CD4-positive, alpha-beta T cell (primary cell): ENCODE results near the gene SKIDA1. TPM values are rescaled to one million over a fixed set of nuclear protein-coding genes. Genes with fewer than 3 reads are reported as not detected.
A peak's percentile ranks its signal among the peaks of the same experiment; 100 is the strongest.
"Not testable (repeated sequence)": the region's sequence is repeated elsewhere in the genome, so short reads cannot be mapped to it uniquely, and the experiment has no call there.

Source experiments
- ATAC-seq: fragments of 200-7000 bp; cut with Tn5 transposase; one replicate; pipeline ENCODE4 v1.10.0; 2022; ENCODE audit warnings: mild to moderate bottlenecking; ENCODE audit not compliant: poor library complexity
- CTCF ChIA-PET: fragments of 350-600 bp; sonication (Branson Sonifier 250); formaldehyde crosslinking; loops from one replicate; lab custom pipeline; 2021; ENCODE audit warnings: antibody characterized with exemption, inconsistent platforms; lab: Charles Lee
- POLR2A ChIA-PET: fragments of 350-600 bp; sonication (Branson Sonifier 250); formaldehyde crosslinking; loops from one replicate; lab custom pipeline; 2021; ENCODE audit warnings: antibody characterized with exemption, inconsistent platforms; lab: Charles Lee
- DNase-seq, 14 experiments: peaks; one replicate each; pipeline ENCODE4 v3.0.0-alpha.2; 2013 to 2020; ENCODE audit warnings: mixed read lengths in 2 of 14
- H3K27ac ChIP-seq, 2 donors: one replicate each; pipeline versions ENCODE4 v1.5.1 to v1.7.0; 2013; ENCODE audit warnings: low read length in 2 of 2, low read depth in 1 of 2, mild to moderate bottlenecking in 1 of 2
- H3K27me3 ChIP-seq, 2 experiments: 1 replicate in 1 of 2; 2 replicates in 1 of 2; pipeline versions ENCODE4 v1.6.1 to v1.7.0; 2013; ENCODE audit warnings: low read length in 2 of 2, control low read depth in 1 of 2, mild to moderate bottlenecking in 1 of 2, moderate library complexity in 1 of 2; ENCODE audit not compliant: insufficient read depth in 2 of 2, control insufficient read depth in 1 of 2
- H3K36me3 ChIP-seq: one replicate; pipeline ENCODE4 v1.6.1; 2013; ENCODE audit warnings: low read length, control low read depth; ENCODE audit not compliant: insufficient read depth
- H3K4me1 ChIP-seq: one replicate; pipeline ENCODE4 v1.6.1; 2013; ENCODE audit warnings: low read length, control low read depth; ENCODE audit not compliant: insufficient read depth
- H3K4me3 ChIP-seq: one replicate; pipeline ENCODE4 v1.5.1; 2013; ENCODE audit warnings: mild to moderate bottlenecking, low read length, moderate library complexity
- H3K9me3 ChIP-seq, 2 experiments: 1 replicate in 1 of 2; 2 replicates in 1 of 2; pipeline versions ENCODE4 v1.6.1 to v1.7.0; 2013; ENCODE audit warnings: low read length in 2 of 2, mild to moderate bottlenecking in 2 of 2, control low read depth in 1 of 2, moderate library complexity in 1 of 2; ENCODE audit not compliant: control insufficient read depth in 1 of 2, insufficient read depth in 1 of 2
- H3K27ac Mint-ChIP-seq: one replicate; pipeline ENCODE4 v1.8.0; 2020; ENCODE audit warnings: mixed read lengths
- H3K27me3 Mint-ChIP-seq: one replicate; pipeline ENCODE4 v1.8.0; 2021; ENCODE audit warnings: mixed read lengths
- H3K36me3 Mint-ChIP-seq: one replicate; pipeline ENCODE4 v1.8.0; 2021; ENCODE audit warnings: low read depth, mixed read lengths
- H3K4me1 Mint-ChIP-seq: one replicate; pipeline ENCODE4 v1.8.0; 2021; ENCODE audit warnings: low read depth, mixed read lengths
- H3K4me3 Mint-ChIP-seq: one replicate; pipeline ENCODE4 v1.8.0; 2020; ENCODE audit warnings: mild to moderate bottlenecking, mixed read lengths
- H3K9me3 Mint-ChIP-seq: one replicate; pipeline ENCODE4 v1.8.0; 2020; ENCODE audit warnings: mixed read lengths
- CTCF ChIP-seq: fragments of 200-600 bp; IDR thresholded peaks from one replicate; pipeline ENCODE4 v1.8.0; 2022; ENCODE audit warnings: antibody characterized with exemption, mild to moderate bottlenecking
- intact Hi-C, 2 experiments: fragments of 100-400 bp; cut with DNase I in 1 of 2; cut with micrococcal nuclease in 1 of 2; formaldehyde crosslinking; loops; one replicate each; pipeline versions ENCODE4 v1.15.1 to v1.9.0; 2023 to 2025; cut with DNase I, micrococcal nuclease
- polyA plus RNA-seq, 2 donors: library from polyadenylated mRNA; unstranded; fragments of 120-200 nt; gene quantifications; one replicate each; pipeline ENCODE4 v1.2.1, GENCODE V29; 2013
- total RNA-seq, 174 experiments: library from RNA in 2 of 174; stranded (reverse) in 2 of 174; gene quantifications; one replicate each; pipeline ENCODE4 v1.2.3 and lab custom pipeline; 2021 to 2026

The SKIDA1 gene
- under 1 TPM; 0.22 to 0.25 TPM for total RNA-seq
- 0.08 TPM for polyA plus RNA-seq (2013, experiment 1 of 2)
- 0.19 TPM for polyA plus RNA-seq (2013, experiment 2 of 2)
- 0 to 1.1 (median 0.25) reads per million in 172 experiments for total RNA-seq (lab: John Stamatoyannopoulos, UW)

GRCh38 chr10:21525367-21526187 lies at the start of gene SKIDA1:
Gene SKIDA1 (minus strand): TSS chr10:21525682. CDS start chr10:21517822, 7,860 bp downstream.
- TF ChIP-seq CTCF = no peak
- ATAC-seq (peak; percentile 79), DNase-seq (peak in 13 of 14 experiments; percentile 33 to 83 (median 50))
- intact Hi-C loops = loop anchor here (1.0 to 10.0 kb wide), 6 partner anchors 9 to 1909 kb away; partner anchors contain the start of genes COMMD3 (in 1 of the 2), MLLT10 (in 1 of the 2) and OTUD1 (in 1 of the 2)
- peaks cover 10% of the 10 kb centered on the region for H3K36me3 Mint-ChIP-seq
- H3K9me3 Mint-ChIP-seq = no peaks in the 10 kb centered on the region
- H3K4me1 Mint-ChIP-seq = peaks cover 37% of the 10 kb centered on the region
- H3K27ac Mint-ChIP-seq = peak within 1 kb of the TSS; percentile 86
- H3K4me3 Mint-ChIP-seq = peak within 1 kb of the TSS; percentile 98
- Histone ChIP-seq H3K4me1 (peaks cover 25% of the 10 kb centered on the region), H3K4me3 (peak within 1 kb of the TSS; percentile 80), H3K27ac (peak within 1 kb of the TSS; percentile 61 to 66), H3K36me3 (no peaks in the 10 kb centered on the region), H3K9me3 (no peaks in the 10 kb centered on the region), H3K27me3 (peaks cover 5 to 26% of the 10 kb centered on the region in 2 experiments)
- POLR2A ChIA-PET = interaction anchor here (0.6 to 3.3 kb wide), 15 partner anchors 7 to 1105 kb away, joined by 3 to 40 read pairs (median 4); partner anchors contain the start of genes COMMD3, MLLT10 and SPAG6
- H3K27me3 Mint-ChIP-seq = peaks cover 36% of the 10 kb centered on the region
- CTCF ChIA-PET = interaction anchor here (0.6 to 1.4 kb wide), 3 partner anchors 23 to 221 kb away, joined by 3 to 4 read pairs (median 3); no protein-coding TSS in a partner anchor

- H3K9me3 Mint-ChIP-seq, H3K27ac Mint-ChIP-seq, CTCF ChIA-PET, ATAC-seq, H3K4me3 ChIP-seq, H3K27me3 ChIP-seq, intact Hi-C loops, DNase-seq, H3K9me3 ChIP-seq, H3K36me3 ChIP-seq, POLR2A ChIA-PET, H3K27me3 Mint-ChIP-seq, H3K4me3 Mint-ChIP-seq, H3K27ac ChIP-seq: not testable (repeated sequence)
- H3K4me1 Mint-ChIP-seq = peaks cover 64% of the 10 kb centered on the region
- H3K4me1 ChIP-seq = peaks cover 12% of the 10 kb centered on the region
- H3K36me3 Mint-ChIP-seq = peaks cover 71% of the 10 kb centered on the region
Observed at GRCh38 chr10:21574514-21574913, 49.0 kb upstream of the SKIDA1 start.

- peaks cover 12% of the 10 kb centered on the region for H3K4me1 ChIP-seq
- ATAC-seq = no peak
- H3K27me3 ChIP-seq = no peaks in the 10 kb centered on the region
- Mint-ChIP-seq H3K9me3 (no peaks in the 10 kb centered on the region), H3K36me3 (peaks cover 64% of the 10 kb centered on the region), H3K27ac (no peak overlapping the region), H3K4me1 (peaks cover 64% of the 10 kb centered on the region), H3K4me3 (no peak overlapping the region), H3K27me3 (no peaks in the 10 kb centered on the region)
- no peak overlapping the region for H3K4me3 ChIP-seq
- no peak overlapping the region for H3K27ac ChIP-seq
- H3K9me3 ChIP-seq = no peaks in the 10 kb centered on the region
- no peak for TF ChIP-seq CTCF
- ChIA-PET POLR2A (no interaction called here), CTCF (no interaction called here)
- no peak for DNase-seq
- peaks cover 8% of the 10 kb centered on the region for H3K36me3 ChIP-seq
- intact Hi-C loops = no loop called here
Observed at GRCh38 chr10:21572578-21572977, 47.1 kb upstream of the SKIDA1 start.
